EH (cell line): ENCODE measurements around the gene TM9SF2.

Experiments used
- DNase-seq: peaks from one replicate; pipeline ENCODE4 v3.0.0-alpha.2; 2015; ENCODE audit warnings: low read depth

Gene TM9SF2

DNA sequence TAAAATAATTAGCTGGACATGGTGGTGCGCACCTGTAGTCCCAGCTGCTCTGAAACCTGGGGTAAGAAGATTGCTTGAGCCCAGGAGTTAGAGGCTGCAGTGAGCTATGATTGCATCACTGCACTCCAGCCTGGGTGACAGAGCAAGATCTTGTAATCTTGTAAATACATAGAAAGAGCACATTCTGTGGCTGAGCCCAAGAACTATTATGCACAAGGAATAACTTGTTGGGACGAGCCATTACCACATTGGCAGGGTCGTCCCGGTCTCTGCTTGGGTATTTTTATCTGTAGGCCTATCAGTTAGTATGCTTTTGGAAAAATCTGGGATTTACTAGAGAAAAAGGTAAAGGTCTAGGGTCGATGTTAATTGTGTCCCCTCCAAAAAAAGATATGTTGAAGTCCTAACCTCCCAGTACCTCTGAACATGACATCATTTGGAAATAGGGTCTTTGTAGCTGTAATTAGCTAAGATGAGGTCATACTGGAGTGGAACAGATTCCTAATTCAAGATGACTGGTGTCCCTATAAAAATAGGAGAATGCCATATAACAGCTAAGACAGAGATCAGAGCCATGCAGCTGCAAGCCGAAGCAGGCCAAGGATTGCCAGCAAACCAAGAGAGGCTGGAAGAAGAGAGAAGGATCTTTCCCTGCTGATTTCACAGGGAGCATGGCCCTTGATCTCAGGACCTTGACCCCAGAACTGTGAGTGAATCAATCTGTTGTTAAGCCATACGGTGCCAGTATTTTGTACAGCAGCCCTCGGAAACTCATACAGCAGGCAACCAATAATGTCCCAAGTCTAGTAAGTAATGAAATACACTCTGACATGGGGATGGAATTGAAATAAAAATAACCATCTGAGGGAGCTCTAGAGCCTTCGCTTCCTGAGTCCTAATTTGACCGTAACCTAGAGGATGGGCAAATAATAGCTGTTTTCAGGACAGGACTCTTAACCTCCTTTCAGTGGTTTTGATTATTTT lies 77.0 kb downstream of the TM9SF2 start:
- DNase-seq = peak; percentile 22

- no peak for DNase-seq
Observed at GRCh38 chr13:99580500-99581268, 79.4 kb downstream of the TM9SF2 start.

- no peak for DNase-seq
Observed at GRCh38 chr13:99582511-99582910, 81.2 kb downstream of the TM9SF2 start.

DNA sequence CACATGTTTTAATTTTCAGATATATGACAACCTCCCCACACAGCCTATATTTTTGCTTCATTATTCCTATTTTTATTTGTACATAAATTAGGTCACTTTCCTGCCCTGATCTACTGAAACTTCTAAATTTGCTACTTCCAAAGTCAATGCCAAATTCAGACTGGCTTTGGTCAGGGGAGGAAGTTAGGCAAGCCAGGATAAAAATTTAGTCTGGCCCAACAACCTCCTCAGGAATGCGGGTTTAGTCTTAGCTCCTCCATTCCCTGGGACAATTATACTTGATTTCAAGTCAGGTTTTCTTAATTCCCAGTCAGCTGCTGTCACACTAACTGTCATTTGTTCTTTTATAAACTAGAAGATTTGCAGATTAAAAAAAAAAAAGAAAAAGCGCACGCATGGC lies 84.3 kb downstream of the TM9SF2 start:
- DNase-seq = peak; percentile 32

DNA sequence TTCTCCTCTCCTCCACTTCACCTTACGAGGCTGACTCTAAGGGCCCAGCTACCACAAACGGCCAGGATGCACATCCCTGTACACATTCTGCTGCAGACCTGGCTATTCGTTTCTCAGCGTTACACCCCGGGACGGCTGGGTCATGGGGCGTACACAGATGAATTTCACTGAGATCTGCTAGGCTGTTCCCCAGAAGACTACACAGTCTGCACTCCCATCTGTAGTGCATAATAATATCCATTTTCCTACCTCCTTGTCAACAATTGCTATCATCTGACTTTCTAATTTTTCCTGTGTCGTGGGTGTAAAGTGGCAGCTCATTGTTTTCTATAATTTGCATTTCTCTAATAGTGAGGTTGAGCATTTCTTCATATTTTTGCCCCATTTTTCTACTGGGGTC lies 85.7 kb downstream of the TM9SF2 start:
- DNase-seq = no peak

DNA sequence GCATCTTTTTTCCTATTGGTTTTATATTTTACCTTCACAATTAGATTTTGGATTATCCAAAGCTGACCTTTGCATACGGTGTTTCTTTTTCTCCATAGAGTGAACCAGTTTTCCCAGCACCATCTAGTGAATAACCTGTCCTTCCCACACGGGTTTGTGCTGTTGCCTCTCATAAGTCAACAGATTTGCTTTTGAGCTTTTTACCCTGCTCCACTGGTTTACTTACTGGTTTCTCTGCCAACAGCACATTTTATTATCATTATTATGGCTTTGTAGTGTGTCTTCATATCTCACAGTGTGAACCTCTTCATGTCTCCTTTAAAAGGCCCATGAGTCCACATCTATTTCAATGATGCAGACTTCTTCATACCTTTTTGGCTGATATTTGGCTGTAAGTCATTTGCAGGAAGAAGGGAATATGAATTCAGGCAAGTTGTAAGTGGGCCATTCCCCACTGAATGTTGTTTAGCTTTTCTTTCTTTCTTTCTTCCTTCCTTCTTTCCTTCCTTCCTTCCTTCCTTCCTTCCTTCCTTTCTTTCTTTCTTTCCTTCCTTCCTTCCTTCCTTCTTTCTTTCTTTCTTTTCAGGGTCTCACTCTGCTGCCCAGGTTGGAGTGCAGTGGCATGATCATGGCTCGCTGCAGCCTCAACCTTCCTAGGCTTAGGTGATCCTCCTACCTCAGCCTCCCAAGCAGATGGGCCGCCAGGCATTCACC lies 86.8 kb downstream of the TM9SF2 start:
- no peak for DNase-seq

DNA sequence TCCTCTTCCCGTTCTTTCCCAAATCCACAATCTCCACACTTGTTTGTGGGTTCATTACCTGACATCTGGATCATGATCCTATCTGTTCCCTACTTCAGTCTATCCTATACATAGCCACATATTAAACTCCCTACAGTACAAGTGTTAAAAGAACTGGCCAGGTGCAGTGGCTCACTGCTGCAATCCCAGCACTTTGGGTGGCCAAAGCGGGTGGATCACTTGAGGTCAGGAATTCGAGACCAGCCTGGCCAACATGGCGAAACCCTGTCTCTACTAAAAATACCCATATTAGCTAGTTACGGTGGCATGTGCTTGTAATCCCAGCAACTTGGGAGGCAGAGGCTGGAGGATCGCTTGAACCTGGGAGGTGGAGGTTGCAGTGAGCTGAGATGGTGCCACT lies 88.3 kb downstream of the TM9SF2 start:
- DNase-seq = no peak

DNA sequence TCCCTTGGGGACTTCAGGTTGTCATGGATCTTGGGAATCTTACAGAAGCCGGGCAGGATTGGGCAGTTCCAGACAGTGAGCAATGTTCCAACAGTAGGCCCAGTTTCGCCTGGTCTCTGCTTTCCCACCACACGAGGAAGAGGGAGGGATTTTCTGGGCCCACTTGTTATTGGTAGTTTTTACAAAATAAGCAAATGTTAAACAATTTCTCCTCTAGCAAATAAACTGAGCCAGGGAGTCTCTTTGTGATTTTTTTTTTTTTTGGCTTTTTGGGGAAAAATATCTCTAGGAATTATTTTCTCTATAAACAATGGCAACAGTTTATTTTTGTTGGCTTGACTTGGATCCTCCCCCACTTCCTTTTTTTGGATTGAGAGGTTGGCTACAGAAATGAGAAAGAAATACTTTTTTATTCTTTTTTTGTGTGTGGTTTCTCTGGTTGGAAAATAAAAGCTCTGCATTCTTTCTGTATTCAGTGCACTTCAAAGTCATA lies 89.3 kb downstream of the TM9SF2 start:
- peak; percentile 78 for DNase-seq

DNA sequence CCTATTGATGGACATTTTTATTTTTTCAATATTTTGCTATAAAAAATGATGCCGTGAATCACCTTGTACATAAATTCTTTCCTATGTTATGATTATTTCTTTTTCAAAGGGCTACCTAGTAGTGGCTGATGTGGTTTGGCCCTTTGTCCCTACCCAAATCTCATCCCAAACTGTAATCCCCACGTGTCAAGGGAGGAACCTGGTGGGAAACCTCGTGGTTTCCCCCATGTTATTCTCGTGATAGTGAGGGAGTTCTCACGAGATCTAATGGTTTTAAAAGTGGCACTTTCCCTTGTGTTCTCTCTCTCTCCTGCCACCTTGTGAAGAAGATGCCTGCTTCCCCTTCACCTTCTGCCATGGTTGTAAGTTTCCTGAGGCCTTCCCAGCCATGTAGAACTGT lies 94.9 kb downstream of the TM9SF2 start:
- DNase-seq = no peak

- no peak for DNase-seq
Observed at GRCh38 chr13:99600318-99600717, 99.0 kb downstream of the TM9SF2 start.

DNA sequence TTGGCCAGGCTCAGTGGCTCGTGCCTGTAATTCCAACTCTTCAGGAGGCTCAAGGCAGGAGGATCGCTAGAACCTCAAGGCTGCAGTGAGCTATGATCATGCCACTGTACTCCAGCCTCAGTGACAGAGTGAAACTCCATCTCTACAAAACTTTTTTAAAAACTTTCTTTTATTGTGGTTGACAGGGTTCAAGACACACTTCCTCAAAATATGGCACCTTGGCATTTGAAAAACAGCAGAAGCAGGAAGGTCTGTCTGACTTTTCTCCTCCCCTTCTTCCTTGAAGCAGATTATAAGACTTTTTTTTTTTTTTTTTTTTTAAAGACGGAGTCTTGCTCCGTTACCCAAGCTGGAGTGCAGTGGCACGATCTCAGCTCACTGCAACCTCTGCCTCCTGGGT lies 100.3 kb downstream of the TM9SF2 start:
- DNase-seq = no peak

- no peak for DNase-seq
Observed at GRCh38 chr13:99604636-99605035, 103.4 kb downstream of the TM9SF2 start.

- peak; percentile 47 for DNase-seq
Observed at GRCh38 chr13:99605420-99606323, 104.4 kb downstream of the TM9SF2 start.

DNA sequence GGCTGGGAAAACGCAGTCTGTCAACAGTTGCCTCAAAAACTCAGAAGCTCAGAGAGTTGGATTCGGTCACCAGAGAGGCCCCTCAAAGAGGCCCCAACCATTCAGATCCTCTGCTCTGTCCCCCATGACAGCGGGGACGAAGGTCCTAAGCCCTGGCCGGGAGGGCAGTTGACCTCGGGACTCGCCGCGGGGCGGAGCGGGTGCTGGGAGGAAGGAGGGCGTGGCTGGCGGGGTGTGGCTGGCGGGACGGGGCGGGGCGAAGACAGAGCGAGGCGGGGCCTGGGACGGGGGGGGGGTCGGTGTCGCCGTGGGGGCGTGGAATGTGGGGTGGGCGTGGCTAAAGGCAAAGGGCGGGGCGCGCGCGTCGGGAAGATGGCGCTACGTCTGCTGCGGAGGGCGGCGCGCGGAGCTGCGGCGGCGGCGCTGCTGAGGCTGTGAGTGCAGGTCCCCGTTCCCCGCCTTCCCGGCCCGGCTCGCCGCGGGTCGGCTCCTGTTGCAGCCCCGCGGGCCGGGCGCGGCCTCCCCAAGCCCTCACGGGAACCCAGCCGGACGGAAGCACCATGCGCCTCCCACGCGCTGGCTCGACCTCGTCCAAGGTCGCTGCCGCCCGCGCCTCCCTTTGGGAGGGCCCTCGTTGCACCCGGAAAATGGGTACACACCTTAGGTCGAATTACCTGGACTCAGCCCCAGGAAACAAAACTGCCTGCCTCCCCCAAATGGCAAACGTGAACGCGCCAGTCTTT lies 105.2 kb downstream of the TM9SF2 start, which contains the start of gene CLYBL:
Gene CLYBL (plus strand): TSS at position 367 of the 743 bp plus-strand sequence.
- DNase-seq = peak; percentile 83

DNA sequence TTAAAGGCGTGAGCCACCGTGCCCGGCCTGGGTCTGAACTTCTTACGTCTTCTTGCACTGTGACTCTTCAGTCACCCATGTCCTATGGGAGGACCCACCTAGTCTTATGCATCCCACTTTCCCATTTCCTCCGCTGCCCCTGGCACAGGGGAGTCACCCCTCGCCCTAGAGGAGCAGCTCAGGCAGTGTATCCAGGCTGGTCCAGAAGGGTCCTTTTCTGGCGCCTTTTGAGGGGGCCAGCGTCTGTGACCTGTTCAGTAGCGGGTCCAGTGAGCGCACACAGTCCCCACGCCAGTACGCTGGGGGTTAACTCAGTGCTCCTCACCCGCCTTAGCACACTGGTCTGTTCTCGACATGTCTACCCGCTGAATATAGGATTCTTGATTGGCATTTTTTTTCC lies 107.1 kb downstream of the TM9SF2 start:
- DNase-seq = no peak

GRCh38 chr13:99610702-99611289 lies 109.5 kb downstream of the TM9SF2 start:
- DNase-seq = peak; percentile 37
